ENCODE data around the gene ULBP2. TPM values are rescaled to one million over a fixed set of nuclear protein-coding genes. Genes with fewer than 3 reads are reported as not detected.

Gene ULBP2
- total RNA-seq, 4 donors from 2014 or later, result 2.9 to 11.1 (median 4.6) TPM

- Histone ChIP-seq H3K4me3 (no peak overlapping the region), H3K36me3 (no peaks in the 10 kb centered on the region), H3K27me3 (no peaks in the 10 kb centered on the region), H3K9me3 (no peaks in the 10 kb centered on the region), H3K27ac (peak overlapping the region; percentile 84 to 95 (median 90)), H3K4me1 (peaks cover 42 to 74% (median 47%) of the 10 kb centered on the region in 3 donors)
- TF ChIP-seq POLR2A (IDR thresholded peaks at IDR 0.05) (no peak), CTCF (IDR thresholded peaks at IDR 0.05) (peak in 1 of 6 experiments; percentile 3)
- no peak for DNase-seq
- intact Hi-C loops (cut with DNase I), result no loop called here
- 45 to 68% methylated on average over 4 to 8 of the region's 11 CpGs for WGBS, 2 donors
These were observed 41.0 kb upstream of the ULBP2 start for GRCh38 chr6:149900620-149901443.

GRCh38 chr6:149901444-149902140 is 40.2 kb upstream of the ULBP2 start:
- WGBS, 2 donors, result 74 to 80% methylated on average over 5 to 6 of the region's 6 CpGs
- DNase-seq, result no peak
- H3K4me1 ChIP-seq, result peaks cover 34 to 67% (median 40%) of the 10 kb centered on the region in 3 donors
- intact Hi-C loops (cut with DNase I), result no loop called here
- no peaks in the 10 kb centered on the region for H3K27me3 ChIP-seq
- no peak overlapping the region for H3K4me3 ChIP-seq
- no peak for TF ChIP-seq CTCF (IDR thresholded peaks at IDR 0.05)
- no peak for TF ChIP-seq POLR2A (IDR thresholded peaks at IDR 0.05)
- H3K36me3 ChIP-seq, result no peaks in the 10 kb centered on the region
- no peaks in the 10 kb centered on the region for H3K9me3 ChIP-seq
- peak overlapping the region; percentile 84 to 95 (median 90) for H3K27ac ChIP-seq

GRCh38 chr6:149903938-149904611 is 37.7 kb upstream of the ULBP2 start:
- peaks cover 15 to 42% (median 18%) of the 10 kb centered on the region in 3 donors for H3K4me1 ChIP-seq
- no peak for DNase-seq
- intact Hi-C loops (cut with DNase I), result no loop called here
- no peak overlapping the region for H3K4me3 ChIP-seq
- H3K27ac ChIP-seq, result no peak overlapping the region
- TF ChIP-seq CTCF (IDR thresholded peaks at IDR 0.05) (no peak), POLR2A (IDR thresholded peaks at IDR 0.05) (no peak)
- H3K27me3 ChIP-seq, result no peaks in the 10 kb centered on the region
- WGBS, 2 donors, result 59 to 81% methylated on average over 1 to 2 of the region's 5 CpGs
- no peaks in the 10 kb centered on the region for H3K36me3 ChIP-seq
- peaks cover 0 to 12% (median 7%) of the 10 kb centered on the region in 3 donors for H3K9me3 ChIP-seq

- no peak for DNase-seq
- H3K27ac ChIP-seq, result no peak overlapping the region
- 90 to 91% methylated on average over 8 to 9 of the region's 13 CpGs for WGBS, 2 donors
- H3K36me3 ChIP-seq, result no peaks in the 10 kb centered on the region
- no peaks in the 10 kb centered on the region for H3K27me3 ChIP-seq
- intact Hi-C loops (cut with DNase I), result no loop called here
- H3K9me3 ChIP-seq, result peaks cover 0 to 12% (median 7%) of the 10 kb centered on the region in 3 donors
- no peak overlapping the region for H3K4me3 ChIP-seq
- H3K4me1 ChIP-seq, result peaks cover 12 to 34% (median 13%) of the 10 kb centered on the region in 3 donors
- TF ChIP-seq CTCF (IDR thresholded peaks at IDR 0.05) (no peak), POLR2A (IDR thresholded peaks at IDR 0.05) (no peak)
These were observed 37.0 kb upstream of the ULBP2 start for GRCh38 chr6:149904661-149905370.
